ENCODE results near the gene PWP2.
A peak's percentile ranks its signal among the peaks of the same experiment; 100 is the strongest.

The PWP2 gene

GRCh38 chr21:44107026-44107501, at the start of gene PWP2:
PWP2 (plus strand) TSS chr21:44107399; CDS start chr21:44107417, 18 bp downstream.
- DNase-seq = peak in 5 of 56 donors; percentile 37 to 62 (median 42)

GRCh38 chr21:44057960-44058651, 49.1 kb upstream of the PWP2 start:
- DNase-seq = no peak

- no peak for DNase-seq
These were observed 48.6 kb upstream of the PWP2 start for GRCh38 chr21:44058652-44058964.

GRCh38 chr21:44058981-44059380, 48.2 kb upstream of the PWP2 start:
- DNase-seq = no peak

- DNase-seq = no peak
These were observed 47.5 kb upstream of the PWP2 start for GRCh38 chr21:44059710-44060109.

GRCh38 chr21:44062380-44062779, 44.8 kb upstream of the PWP2 start:
- DNase-seq = no peak

GRCh38 chr21:44063151-44063912, 43.9 kb upstream of the PWP2 start:
- DNase-seq = no peak

GRCh38 chr21:44064852-44065403, 42.3 kb upstream of the PWP2 start:
- no peak for DNase-seq

- DNase-seq = no peak
These were observed 41.8 kb upstream of the PWP2 start for GRCh38 chr21:44065428-44065827.

- no peak for DNase-seq
These were observed 41.1 kb upstream of the PWP2 start for GRCh38 chr21:44066116-44066515.

GRCh38 chr21:44067011-44067839, 40.0 kb upstream of the PWP2 start:
- no peak for DNase-seq

- no peak for DNase-seq
These were observed 36.8 kb upstream of the PWP2 start for GRCh38 chr21:44070391-44070790.

- DNase-seq = no peak
These were observed 35.7 kb upstream of the PWP2 start for GRCh38 chr21:44071359-44072104.

- no peak for DNase-seq
These were observed 35.1 kb upstream of the PWP2 start for GRCh38 chr21:44072111-44072510.

- DNase-seq = peak in 1 of 56 donors; percentile 23
These were observed 32.8 kb upstream of the PWP2 start for GRCh38 chr21:44074315-44074958.

GRCh38 chr21:44076316-44076715, 30.9 kb upstream of the PWP2 start:
- no peak for DNase-seq

- no peak for DNase-seq
These were observed 28.7 kb upstream of the PWP2 start for GRCh38 chr21:44078411-44078981.

- no peak for DNase-seq
These were observed 27.8 kb upstream of the PWP2 start for GRCh38 chr21:44079446-44079845.

- DNase-seq = no peak
These were observed 27.4 kb upstream of the PWP2 start for GRCh38 chr21:44079846-44080245.

Data from amygdala (tissue), 56 donors.